HG03066 (cell line): Measurements from ENCODE around the gene RHOXF2.
"Not testable (repeated sequence)": the region's sequence is repeated elsewhere in the genome, so short reads cannot be mapped to it uniquely, and the experiment has no call there.

Source experiments
- ATAC-seq: cut with Tn5 transposase; IDR thresholded peaks from one replicate; pipeline ENCODE4 v1.9.1; 2021; ENCODE audit warnings: low read depth; ENCODE audit not compliant: unreplicated experiment

The RHOXF2 gene, protein sequence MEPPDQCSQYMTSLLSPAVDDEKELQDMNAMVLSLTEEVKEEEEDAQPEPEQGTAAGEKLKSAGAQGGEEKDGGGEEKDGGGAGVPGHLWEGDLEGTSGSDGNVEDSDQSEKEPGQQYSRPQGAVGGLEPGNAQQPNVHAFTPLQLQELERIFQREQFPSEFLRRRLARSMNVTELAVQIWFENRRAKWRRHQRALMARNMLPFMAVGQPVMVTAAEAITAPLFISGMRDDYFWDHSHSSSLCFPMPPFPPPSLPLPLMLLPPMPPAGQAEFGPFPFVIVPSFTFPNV

DNA sequence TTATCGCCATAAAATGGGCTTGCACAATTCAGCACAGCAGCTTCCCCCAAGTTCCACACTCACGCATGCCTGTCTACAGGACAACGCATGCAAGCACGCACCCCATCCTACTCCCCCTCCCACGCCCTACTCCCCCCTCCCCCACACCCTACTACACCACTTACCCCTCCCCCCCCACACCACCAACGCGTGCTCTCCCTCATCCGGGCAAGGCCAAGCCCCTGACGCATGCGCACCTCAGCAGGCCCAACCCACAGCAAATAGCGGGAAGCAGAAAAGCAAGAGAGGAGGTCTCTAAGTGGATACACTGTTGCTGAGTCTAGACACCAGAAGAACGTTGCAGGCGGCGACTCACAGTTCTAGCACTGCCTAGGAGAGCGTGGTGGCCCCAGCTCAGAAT is at the start of gene RHOXF2:
TSS of gene RHOXF2 (plus strand) at position 301 of the 400 bp plus-strand sequence. CDS start 138 bp downstream, outside the sequence.
- ATAC-seq, result not testable (repeated sequence)

DNA sequence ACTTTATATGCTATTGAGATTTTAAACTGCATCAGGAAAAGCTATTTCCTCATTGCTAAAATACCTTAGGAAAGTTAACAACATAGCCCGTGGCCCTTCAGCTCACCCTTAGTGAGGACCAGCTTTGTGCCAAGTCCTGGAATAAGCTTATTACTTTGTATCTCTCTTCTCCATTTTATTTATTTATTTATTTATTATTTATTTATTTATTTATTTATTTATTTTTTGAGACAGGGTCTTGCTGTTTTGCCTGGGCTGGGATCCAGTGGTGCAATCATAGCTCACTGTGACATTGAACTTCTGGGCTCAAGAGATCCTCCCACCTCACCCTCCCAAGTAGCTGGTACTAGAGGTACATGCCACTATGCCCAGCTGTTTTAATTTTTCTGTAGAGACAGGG is 49.0 kb upstream of the RHOXF2 start:
- ATAC-seq, result no peak

DNA sequence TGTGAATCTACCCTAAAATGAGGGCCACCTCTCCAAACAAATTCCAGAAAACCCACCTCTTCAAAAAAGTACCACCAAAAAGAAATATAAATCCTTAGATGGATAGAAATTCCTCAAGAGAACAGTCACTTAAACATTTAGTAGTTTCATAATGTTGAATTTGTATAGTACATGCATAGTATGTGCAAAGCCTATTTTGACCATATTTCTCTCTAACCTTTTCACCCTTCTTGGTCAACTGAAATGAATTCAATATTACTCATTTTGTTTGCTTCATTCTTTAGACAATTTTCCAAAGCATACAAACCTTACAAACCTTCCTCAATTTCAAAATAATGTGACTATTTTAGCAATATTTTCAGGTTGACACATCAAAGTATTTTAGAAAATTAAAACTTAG is 46.8 kb upstream of the RHOXF2 start:
- no peak for ATAC-seq

DNA sequence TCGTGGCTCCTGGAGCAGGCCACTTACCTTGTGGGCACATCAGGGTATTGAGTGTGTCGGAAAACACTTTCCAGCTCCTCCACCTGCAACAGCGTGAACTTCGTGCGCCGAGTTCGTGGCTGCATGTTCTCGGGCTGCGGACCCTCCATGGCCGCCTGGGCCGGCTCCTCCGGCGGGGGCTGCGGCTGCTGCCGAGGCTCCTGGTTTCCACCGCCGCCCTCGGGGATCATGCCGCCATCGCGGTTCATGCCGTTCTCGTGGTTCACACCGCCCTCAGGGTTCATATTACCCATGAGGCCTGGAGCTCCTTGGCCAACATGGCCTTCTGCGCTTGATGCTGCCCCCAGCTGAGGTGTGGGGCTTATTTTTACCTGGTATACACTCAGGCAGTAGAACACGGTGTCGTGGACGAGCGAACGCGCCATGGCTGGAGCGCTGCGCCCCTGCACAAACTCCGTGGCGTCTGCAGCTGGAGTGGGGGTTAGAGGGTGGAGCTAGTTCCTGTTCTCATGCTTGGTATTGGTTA is 42.9 kb upstream of the RHOXF2 start, which contains the start of gene RHOXF1:
TSS of gene RHOXF1 (minus strand) at position 476 of the 526 bp plus-strand sequence. CDS start at position 425, 51 bp downstream.
- ATAC-seq, result no peak

DNA sequence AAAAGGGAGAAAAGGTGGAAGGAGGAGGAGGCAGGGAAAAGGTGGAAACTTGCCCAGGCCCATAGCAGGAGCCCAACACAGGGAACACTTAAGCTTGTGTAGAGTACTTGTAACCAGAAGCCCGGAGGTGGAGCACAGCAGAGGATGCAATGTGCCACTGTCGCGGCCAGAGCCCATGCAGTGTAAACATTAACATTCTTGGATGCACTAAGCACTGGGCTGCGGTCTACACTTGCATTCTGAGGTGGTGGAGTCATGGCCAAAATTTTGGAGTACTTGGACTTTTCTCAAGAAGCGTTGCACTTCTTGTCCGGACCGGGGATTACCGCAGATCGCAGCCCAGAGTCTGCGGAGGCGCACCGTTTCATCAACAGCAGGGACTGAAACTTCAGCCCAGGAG is 38.2 kb upstream of the RHOXF2 start:
- no peak for ATAC-seq

DNA sequence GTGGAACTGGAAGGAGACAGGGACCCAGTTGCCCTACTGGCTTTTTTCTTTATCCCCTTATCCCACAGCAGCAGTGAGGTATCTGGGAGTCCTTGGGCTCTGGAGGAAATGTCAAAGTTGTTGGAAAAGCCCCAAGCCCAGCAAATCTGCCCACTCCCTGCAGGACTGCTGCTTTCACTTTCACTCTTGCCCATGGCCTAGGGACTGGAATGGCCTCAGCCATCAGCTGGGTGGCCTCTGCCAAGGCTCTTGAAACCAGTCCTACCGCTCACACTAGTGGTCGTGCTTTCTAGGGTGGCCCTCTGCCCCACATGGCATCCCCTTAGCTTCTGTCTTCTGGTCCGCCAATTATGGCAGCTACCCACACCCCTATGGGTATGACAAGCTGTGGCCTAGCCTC is 33.0 kb upstream of the RHOXF2 start:
- no peak for ATAC-seq

DNA sequence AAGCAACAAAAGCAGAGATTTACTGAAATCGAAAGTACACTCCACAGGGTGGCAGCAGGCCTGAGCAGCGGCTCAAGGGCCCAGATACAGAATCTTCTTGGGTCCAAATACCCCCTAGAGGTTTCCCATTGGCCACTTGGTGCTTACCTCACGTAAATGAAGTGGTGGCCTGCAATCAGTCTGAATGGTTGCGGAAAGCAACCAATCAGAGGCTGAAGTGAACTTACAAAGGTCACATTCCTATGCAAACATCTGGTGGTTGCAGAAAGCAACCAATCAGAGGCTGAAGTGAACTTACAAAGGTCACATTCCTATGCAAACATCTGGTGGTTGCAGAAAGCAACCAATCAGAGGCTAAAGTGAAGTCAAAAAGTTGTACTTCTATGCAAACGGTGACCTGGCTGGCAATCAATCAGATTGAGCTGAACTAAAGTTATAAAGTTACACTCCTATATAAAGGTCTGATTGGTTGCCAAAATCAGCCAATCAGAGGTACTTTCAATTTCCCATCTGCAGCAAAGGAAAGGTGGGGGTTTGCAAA is 30.0 kb upstream of the RHOXF2 start:
- ATAC-seq, result not testable (repeated sequence)

DNA sequence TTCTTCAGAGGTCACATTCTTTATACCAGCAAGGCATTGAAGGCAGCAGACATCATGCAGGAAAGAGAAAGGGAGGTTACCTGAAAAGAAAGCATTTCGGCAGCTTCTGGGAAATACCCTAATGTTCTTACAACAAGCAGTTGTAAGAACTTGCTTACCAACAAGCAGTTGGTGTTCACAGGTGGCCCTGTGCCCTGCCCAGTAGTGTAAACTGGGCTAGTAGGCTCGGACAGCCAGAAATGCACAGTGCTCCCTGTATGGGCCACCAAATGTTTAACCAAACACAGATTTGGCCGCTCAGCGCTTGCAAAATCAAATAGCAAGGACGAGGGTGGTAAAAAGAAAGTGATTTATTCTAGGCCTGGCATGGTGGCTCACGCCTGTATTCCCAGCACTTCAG is 22.3 kb upstream of the RHOXF2 start:
- ATAC-seq, result no peak

DNA sequence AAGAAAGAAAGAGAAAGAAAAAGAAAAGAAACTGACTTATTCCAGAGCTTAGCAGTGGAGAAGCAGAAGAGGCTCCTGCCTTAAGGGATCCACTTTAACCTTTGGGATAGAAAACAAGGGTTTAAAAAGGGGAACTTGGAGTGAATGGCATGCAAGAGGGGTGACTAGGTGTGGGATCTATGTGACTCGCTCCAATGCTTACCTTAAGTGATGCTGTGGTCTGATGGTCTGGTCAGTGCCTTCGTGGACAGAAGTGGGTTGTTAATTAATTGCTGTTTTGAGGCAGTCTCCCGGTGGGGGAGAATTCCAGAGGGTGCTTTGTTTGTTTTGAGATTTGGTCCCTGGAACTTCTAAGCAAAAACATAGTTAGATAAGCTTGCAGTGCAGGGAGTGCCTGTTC is 21.6 kb upstream of the RHOXF2 start:
- ATAC-seq, result no peak

DNA sequence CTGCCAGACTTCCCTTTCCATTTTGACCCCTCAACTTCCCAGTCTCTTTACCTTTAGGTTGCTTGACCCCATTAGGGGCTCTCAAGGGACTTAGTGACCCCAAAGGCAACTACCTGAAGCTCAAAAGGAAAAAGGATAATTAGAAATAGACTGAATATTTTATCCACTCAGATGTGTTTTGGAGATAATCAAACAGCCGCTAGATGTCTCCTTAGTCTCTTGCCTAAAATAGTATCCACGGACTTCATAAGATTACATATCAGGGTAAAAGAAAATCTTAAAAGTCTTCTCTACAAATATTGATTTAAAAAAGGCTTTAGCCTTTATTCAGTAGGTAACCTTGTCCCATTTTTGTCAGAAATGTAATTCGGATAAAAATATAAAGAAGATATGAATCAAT is 21.0 kb upstream of the RHOXF2 start:
- ATAC-seq, result no peak

DNA sequence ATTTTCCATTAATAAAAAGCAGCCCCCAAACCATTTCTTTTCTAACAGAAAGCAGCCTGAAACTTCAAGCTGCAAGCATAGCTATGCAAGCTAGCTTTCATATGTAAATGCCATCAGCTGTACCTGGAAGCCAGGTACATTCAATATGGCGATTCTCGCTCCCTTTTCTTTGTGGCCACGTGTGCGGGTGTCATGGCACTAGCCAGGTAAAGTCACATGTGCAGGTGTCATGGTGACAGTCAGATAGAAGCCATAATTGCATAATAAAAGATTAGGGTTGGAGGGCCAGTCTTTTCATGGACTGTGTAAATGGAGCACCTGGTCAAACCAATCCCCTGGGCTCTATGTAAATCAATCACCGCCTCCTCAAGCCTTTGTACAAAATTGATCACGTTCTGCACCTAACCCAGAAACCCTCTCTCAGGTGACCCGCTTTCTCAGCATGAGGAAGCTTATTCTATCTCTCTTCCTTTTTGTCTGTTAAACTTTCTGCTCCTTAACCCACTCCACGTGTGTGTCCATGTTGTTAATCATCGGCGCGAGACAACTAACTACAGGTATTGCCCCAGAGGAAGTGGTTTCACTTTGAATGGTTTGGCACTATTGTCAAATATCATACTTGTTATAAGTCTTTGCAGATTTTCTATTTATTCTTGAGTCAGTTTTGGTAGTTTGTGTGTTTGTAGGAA is 18.0 kb upstream of the RHOXF2 start:
- ATAC-seq, result no peak

DNA sequence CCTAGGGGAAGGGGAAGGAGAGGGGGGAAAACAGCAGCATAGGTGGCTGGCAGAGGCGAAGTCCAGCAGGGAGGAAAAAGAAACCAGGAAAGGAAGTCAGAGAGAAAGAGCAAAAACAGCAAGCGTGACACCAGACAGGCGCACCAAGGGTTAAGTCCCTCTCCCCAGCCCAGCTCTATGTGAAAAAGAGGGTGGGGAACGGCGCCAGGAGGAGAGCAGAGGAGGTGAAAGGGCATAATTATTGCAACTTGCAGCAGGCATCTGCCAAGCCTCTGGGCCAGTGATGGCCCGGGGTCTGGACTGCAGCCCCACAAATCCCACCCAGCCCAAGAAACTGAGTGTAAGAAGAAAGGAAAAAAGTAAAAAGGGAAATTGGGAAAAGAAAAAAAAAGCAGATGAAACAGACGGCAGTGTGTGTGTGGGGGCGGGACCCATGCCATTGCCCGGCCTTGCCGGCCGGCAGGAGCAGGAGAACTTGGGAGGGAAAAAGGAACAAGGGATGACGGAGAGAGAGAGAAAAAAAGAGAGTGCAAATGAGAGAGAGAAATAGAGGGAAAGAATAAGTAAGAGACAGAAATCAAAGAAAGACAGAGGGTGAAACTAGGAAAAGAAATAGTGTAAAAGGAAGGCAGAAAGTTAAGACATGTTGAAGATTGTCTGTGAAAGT is 14.1 kb upstream of the RHOXF2 start:
- no peak for ATAC-seq

DNA sequence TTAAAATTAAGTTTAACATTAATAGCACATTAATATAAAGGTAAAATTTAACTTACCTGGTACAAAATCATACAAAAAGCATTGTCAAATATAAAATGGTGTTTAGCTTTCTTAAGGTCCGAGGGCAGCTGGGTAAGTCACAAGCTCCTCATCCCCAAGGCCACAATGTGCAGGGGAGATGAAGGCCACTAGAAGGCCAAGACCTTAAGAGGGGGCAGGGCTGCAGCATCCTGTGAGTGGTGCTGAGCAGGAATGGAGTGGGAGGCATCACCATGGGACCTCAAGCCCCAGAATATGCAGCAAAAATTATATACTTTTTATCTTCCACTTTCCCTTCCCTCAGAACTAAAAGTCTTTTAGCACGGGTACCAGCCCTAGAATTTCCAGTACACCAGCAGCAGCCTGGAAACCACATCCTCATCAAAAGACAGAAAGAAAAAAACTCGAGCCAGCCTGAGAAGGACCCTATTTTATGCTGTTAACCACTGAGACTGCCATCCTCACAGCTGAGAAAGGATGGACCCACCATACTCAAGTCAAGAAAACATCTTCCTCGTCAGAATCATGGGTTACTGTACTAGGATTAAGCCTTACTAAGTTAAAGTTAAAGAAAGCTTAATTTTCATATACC is 13.0 kb upstream of the RHOXF2 start:
- ATAC-seq, result no peak

DNA sequence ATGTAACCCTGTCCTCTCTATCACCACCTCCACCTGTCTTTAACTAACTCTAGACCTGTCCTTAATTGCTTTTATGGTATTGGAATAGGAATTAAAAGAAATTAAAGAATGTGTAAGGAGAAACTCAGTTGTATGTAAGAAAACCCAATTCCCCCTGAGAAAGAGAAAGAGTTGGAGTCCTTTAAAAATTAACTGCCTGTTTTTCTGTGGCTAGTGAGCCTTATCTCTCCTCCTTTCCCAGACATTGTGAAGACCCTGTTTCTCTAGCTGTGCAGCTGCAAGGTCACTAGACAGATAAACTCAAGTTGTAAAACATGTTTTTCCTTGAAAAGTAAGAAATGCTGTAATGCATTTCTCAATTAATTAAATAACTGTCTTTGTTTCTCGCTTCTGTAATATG is 12.1 kb upstream of the RHOXF2 start:
- ATAC-seq, result not testable (repeated sequence)

DNA sequence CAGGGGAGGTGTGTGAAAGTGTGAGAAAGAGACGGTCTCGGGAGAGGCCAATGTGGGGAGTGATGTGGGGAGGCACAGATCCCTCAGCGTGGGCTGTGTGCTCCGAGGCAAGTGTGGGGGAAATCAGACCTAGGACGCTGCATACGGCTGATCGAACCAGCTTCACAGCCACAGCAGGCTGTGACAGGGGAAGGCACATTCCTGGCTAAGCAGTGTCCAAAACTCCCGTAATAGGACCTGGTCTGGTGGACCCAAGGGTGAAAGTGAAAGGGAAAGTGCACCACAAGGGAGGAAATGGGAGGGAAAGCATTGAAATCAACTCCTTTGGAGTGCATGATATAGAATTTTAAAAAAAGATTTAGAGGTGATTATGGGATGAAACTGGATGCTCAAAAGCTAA is 10.9 kb upstream of the RHOXF2 start:
- ATAC-seq, result no peak

DNA sequence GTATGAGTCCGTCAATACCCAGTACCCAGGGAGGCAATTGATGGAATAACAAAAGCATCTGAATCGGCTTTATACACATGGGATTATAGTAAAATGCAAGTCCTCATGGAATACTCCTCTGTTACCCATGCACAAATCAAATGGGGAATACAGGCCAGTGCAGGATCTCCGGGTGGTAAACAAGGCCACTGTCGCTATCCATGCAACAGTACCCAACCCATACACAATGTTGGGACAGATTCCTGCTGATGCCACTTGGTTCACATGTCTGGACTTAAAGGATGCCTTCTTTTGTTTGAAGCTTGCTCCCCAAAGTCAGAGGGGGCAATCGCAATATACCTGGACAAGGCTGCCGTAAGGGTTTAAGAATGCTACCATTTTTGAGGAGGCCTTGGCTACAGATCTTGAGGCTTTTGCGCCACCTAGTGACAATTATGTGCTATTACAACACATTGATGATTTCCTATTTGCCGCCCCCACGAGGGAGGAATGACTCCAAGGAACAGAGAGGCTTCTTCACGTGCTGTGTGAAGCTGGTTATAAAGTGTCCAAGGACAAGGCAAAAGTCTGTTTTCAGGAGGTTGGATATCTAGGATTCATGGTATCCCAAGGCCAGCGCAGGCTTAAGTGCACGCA is 8.2 kb upstream of the RHOXF2 start:
- not testable (repeated sequence) for ATAC-seq

DNA sequence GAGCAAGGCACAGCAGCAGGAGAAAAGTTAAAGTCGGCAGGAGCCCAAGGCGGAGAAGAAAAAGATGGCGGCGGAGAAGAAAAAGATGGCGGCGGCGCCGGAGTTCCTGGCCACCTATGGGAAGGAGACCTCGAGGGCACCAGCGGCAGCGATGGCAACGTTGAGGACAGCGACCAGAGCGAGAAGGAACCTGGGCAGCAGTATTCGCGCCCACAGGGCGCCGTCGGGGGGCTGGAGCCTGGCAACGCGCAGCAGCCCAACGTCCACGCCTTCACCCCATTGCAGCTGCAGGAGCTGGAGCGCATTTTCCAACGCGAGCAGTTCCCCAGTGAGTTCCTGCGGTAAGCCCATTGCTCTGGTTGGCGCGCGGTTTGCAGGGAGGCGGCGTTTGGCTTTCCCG is 673 bp downstream of the RHOXF2 start:
- not testable (repeated sequence) for ATAC-seq

DNA sequence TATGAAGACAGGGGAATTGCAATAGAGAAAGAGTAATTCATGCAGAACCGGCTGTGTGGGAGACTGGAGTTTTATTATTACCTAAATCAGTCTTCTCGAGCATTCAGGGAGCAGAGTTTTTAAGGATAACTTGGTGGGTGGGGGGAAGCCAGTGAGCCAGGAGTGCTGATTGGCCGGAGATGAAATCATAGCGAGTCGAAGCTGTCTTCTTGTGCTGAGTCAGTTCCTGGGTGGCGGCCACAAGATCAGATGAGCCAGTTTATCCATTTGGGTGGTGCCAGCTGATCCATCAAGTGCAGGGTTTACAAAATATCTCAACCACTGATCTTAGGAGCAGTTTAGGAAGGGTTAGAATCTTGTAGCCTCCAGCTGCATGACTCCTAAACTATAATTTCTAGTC is 34.8 kb downstream of the RHOXF2 start:
- ATAC-seq, result not testable (repeated sequence)

DNA sequence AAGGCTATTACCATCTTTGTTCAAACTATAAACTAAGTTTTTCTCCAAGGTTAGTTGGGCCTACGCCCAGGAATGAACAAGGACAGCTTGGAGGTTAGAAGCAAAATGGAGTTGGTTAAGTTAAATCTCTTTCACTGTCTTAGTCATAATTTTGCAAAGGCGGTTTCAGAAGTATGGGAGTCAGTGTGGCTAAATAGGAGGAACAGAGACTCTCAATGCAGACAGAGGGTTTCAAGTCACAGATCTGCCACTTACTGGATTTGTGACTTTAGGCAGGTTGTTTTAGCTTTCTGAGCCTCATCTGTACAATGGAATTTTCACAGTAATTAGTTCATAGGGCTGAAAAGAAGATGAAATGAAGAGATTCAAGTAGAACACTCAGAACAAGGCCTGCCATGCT is 35.3 kb downstream of the RHOXF2 start:
- peak; percentile 73 for ATAC-seq

DNA sequence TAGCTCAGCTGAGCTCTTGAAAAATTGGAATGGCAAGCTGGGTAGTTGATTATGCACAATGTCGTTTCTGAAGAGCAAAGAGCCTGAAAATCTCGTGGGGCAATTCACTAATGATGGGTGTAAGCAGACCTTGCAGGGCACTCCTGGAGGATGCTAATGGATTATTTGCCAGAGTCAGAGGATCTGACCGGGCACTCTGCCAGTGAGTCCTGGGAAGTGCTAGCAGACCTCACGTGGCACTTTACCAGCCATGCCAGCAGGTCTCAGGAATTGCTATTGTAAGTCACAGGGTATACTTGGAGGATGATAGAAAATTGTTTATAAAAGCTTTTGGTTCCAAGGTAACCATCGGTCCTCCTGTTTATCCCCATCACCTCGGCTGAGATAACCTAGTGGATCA is 37.4 kb downstream of the RHOXF2 start:
- not testable (repeated sequence) for ATAC-seq
